Measurements from ENCODE around the gene CYGB.

GRCh38 chr17:76521262-76521661, 16.2 kb downstream of the CYGB start:
- TF ChIP-seq BCLAF1 (IDR thresholded peaks at IDR 0.05) (no peak), POLR2AphosphoS2 (IDR thresholded peaks at IDR 0.05; ENCODE audit: low read depth, low read length) (no peak), ZBTB40 (IDR thresholded peaks at IDR 0.05; ENCODE audit: borderline replicate concordance) (no peak), GABPA (IDR thresholded peaks at IDR 0.05; ENCODE audit: low read depth) (no peak), USF1 (IDR thresholded peaks at IDR 0.05; ENCODE audit: borderline replicate concordance, extremely low read length, insufficient read depth, low read depth, low read length) (no peak), CBFB (IDR thresholded peaks at IDR 0.05; ENCODE audit: low read depth) (no peak), ZBTB33 (IDR thresholded peaks at IDR 0.05) (no peak), BHLHE40 (IDR thresholded peaks at IDR 0.05; ENCODE audit: borderline replicate concordance in 1 of 2, low read depth in 2 of 2, low read length in 1 of 2) (no peak), NFXL1 (IDR thresholded peaks at IDR 0.05; ENCODE audit: borderline replicate concordance) (no peak), ZBTB11 (CRISPR knock-in tag; IDR thresholded peaks at IDR 0.05) (no peak), SP1 (IDR thresholded peaks at IDR 0.05; ENCODE audit: low read depth, low read length) (no peak), CTCF (IDR thresholded peaks at IDR 0.05 in 2 of 3, conservative IDR thresholded peaks at IDR 0.05 in 1 of 3; ENCODE audit: control insufficient read depth in 2 of 3, extremely low read depth in 1 of 3, insufficient read depth in 1 of 3, low read depth in 3 of 3, low read length in 3 of 3) (no peak), POLR2A (IDR thresholded peaks at IDR 0.05; ENCODE audit: low read depth, low read length) (no peak)
